DMS 273 (cell line): Measurements from ENCODE around the gene ARRDC2.
"Not testable (repeated sequence)": the region's sequence is repeated elsewhere in the genome, so short reads cannot be mapped to it uniquely, and the experiment has no call there.

Experiments used
- DNase-seq: peaks from one replicate; lab custom pipeline; 2025; ENCODE audit not compliant: unreplicated experiment; lab: John Stamatoyannopoulos, UW

Gene ARRDC2

DNA sequence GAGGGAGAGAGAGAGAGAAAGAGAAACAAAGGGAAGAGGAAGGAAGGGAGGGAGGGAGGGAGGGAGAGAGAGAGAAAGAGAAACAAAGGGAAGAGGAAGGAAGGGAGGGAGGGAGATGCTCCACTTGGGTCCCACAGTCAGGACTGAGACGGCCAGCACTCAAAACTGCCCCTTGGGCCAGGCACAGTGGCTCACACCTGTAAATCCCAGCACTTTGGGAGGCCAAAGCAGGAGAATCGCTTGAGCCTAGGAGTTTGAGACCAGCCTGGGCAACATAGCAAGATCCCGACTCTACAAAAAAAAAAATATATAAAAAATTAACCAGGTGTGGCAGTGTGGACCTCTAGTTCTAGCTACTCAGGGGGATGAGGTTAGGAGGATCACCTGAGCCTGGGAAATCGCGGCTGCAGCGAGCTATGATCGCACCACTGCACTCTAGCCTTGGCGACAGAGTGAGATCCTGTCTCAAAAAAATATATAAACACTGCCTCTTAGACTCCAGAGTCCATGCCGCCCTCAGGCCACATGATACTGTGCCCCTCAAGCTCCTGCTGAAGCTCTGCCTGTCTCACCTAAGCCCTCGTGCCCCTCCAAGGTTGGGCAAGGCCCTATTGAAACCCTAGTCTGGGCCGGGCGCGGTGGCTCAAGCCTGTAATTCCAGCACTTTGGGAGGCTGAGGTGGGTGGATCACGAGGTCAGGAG lies 8.4 kb downstream of the ARRDC2 start:
- no peak for DNase-seq

DNA sequence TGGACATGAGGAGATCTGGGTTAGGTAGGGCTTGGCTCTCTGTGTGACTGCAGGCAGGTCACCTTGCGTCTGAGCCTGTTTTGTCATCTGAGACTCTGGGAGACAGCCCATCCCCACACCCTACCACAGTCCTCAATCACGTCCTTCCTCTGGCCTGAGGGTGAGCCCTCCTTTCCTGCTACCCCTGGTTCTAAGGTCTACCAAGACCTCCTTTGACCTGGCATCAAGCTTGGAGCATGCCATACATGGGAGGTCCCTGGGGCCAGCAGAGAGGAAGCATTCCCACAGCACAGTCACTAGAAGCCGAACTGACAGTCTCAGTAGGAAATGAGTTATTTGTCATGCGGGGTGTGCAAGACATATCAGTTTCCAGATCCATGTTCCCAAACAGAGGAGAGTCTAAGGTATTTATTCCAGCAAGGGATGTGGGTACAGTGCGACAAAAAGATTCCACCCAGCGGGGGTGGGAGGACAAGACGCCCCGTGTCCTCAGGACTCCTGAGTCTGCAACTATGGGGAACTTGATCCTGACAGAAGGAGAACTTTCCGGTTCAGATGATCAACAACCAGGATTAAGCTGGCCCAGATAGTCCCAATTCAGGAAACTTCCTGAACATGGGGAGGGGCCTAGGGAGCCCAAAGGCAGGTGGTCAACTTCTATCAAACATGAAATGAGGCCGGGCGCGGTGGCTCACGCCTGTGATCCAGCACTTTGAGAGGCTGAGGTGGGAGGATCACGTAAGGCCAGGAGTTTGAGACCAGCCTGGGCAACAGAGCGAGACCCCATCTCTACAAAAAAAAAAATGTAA lies 9.5 kb downstream of the ARRDC2 start:
- no peak for DNase-seq

DNA sequence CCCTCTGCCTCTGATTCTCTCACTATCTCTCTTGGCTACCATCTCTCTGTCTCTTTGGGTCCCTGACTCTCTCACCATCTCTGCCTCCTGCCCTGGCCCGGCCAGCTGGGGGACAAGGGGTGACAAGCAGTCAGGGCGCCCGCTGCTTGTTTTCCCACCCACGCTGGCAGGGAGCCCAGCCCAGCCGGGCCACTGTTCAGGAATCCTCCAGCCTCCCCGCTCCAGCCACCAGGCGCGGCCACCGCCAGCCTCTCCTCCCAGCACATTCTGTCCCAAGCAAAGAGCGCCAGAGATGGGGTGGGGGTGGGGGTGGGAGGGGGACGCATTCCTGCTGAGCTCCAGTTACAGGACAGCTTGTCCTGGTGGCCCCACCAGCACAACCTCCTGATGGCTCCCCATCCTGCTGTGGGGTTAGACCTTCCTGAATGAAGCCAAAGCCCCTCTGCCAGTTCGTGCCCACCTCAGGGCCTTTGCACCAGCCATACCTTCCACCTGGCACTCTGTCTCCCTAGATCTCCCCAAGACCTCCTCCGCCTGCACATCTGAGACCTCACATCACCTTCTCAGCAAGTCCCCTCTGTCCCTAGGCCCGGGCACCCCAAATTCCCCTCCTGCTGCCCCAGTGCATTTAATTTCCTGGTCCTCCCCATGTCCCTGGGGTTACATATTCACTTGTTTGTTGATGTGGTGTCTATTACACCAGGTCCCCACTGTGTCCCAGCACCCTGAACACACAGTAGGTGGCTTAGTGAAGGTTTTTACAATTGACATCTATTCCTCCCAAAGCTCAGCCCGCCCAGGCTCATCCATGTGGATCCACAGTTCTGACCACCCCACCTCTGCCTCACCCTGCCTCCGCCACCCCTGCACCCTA lies 12.5 kb downstream of the ARRDC2 start:
- peak; percentile 71 for DNase-seq

DNA sequence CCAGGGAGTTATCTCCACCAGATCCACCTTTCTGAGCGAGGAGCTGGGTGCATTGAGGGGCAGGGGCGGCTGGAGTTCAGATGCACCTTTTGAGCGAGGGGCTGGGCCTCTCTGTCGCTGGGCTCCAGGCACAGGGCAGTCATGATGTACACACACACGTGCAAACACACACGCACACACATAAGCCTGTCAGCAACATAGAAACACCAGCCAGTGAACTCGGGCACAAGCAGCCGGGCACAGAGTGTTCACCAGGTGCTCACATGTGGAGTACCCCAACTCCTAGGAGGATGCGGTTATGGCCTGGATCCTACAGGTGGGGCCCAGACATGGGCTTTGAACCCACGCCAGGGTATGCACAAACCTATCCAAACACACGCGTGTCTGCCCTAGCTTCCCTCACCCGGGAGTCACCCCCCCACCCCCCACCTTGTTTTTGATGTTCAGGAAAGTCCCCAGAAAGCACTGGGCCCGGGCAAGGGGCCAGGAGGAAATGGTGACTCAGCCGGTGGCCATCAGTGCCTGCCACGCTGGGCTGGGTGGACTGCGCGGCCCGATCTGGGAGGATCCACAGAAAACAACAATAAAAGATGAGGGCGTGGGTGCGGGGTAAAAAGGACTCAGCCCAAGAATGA lies 13.3 kb downstream of the ARRDC2 start:
- DNase-seq = peak; percentile 47

DNA sequence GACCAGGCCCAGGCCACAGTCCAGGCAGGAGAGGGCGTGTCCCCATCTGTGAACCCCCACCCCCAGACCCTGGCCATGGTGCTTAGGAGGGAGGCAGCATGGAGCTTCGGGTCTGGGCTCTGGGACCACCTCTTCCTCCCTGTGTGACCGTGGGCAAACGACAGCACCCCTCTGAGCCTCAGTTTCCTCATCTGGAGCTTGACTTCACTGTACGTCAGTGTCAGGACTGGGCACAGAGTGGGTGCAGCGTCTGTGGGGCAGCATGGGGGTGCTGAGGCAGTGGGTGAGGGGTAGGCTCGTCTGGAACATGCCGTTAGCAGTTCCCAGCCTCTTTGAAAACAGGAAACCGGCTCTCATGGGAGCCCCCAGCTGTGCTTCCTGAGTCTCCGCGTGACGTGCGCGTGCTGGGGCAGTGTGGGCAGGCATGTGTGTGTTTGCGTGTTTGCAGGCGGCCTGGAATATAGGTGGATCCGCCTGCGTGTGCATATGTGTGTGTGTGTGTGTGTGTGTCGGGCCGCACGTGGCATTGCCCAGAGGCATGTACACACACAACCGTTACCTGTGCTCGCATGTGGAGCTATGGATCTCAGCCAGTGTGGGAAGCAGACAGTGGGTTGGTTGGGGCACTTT lies 15.8 kb downstream of the ARRDC2 start:
- DNase-seq = peak; percentile 37

DNA sequence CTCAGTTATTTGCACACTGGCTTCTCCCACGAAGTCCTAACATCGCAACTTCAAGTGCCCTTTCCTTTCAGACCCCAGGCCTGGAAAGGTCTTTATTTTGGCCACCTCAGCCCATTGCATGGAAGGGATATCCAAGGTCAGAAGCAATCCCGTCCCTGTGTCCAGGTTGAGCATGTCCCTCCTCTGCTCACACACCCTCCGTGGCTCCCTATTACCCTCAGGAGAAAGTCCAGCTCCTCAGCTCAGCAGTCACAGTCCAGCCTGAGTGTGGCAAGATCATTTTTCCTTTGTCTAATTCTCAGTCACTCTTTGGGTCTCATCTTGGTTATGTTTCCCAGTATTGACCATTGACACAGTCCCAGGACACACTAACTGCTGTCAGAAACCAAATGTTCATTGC lies 19.2 kb downstream of the ARRDC2 start:
- DNase-seq = no peak

DNA sequence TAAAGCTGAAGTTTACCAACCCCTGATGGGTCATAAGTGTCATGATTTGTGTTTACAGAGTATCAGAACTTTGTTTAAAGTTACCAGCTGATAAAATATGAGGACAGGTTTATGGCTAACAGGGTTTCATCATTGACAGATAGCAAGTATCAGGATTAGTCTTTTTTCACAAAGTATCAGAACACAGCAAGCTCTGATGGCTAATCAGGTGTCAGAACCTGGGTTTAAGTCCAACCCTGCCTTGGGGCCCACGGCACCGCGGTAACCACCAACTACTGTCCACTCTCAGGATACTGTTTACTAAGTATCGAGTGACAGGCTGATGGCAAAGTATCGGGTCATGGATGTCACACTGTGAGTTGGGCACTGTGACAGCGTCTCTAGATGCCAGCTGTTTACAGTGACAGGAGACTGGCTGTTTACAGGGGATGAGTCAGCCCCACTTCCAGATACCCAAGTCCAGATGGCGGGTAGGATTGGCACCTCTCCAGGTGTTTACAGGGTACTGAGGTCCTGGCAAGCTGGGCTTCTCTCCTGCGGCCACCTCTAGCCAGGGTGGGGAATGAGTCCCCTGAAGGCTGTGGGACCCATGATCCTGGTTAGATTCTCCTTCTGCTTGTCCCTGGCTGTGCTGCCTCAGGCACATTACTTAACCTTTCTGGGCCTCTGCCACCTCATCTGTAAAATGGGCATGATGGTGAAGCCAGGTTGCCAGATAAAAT lies 21.8 kb downstream of the ARRDC2 start:
- peak; percentile 96 for DNase-seq

DNA sequence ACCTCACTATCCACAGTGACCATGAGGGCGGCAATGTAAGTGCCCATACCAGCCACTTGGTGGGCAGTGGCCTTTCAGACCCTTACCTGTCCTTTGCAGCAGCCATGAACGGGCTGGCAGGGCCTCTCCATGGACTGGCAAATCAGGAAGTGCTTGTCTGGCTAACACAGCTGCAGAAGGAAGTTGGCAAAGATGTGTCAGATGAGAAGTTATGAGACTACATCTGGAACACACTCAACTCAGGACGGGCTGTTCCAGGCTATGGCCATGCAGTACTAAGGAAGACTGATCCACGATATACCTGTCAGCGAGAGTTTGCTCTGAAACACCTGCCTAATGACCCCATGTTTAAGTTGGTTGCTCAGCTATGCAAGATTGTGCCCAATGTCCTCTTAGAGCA lies 23.4 kb downstream of the ARRDC2 start:
- not testable (repeated sequence) for DNase-seq

DNA sequence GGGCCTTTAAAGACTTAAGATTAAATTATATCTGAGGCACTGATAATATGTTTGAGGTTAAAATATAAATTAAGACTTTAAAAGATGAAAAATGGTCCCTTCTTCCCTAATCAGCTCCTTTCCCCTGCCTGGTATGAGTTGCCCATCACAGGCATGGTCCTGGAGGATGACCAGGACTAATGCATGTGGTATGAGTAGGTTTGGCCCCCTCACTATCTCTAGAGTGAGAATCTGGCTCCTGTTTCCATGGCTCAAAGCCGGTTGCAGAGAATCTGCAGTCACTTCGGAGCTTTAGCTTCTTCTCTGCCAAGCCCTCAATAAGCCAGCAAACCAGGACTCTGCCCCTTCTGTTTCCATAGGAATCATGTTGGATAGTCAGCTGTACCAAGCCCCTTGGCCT lies 24.1 kb downstream of the ARRDC2 start:
- DNase-seq = not testable (repeated sequence)

DNA sequence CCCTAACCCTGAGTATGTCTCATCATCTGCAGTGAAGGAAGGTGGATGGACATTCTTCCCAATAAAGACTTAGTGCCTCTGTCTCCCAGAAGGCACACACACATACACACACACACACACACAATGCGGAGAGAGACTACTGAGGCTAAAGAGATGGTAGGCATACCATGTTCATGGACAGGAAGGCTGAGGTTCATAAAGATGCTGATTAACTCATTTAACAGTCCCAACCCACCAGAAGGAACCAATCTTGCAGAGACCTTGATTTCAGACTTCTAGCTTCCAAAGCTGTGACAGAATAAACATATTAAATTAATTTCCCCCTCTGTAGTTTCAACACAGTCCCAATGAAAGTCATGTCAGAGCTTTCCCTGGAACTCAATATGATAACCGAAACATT lies 33.1 kb downstream of the ARRDC2 start:
- no peak for DNase-seq

DNA sequence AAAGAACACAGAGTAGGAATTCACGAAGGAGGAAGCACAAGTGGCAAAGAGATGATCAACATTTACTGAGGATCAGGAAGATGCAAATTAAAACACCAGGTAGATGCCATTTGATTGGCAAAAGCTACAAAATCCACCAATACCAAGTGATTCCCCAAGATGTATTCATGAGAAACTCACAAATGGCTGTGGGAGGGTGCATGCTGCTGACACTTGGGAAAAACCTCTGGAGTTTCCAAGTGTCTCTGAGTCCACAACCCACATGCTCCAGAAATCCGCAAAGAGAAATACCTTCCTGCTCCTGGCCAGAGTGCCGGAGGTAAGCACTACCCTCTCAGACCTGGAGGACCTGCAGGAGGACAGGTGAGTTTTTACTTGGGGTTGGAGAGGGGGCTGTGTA lies 35.7 kb downstream of the ARRDC2 start:
- no peak for DNase-seq

DNA sequence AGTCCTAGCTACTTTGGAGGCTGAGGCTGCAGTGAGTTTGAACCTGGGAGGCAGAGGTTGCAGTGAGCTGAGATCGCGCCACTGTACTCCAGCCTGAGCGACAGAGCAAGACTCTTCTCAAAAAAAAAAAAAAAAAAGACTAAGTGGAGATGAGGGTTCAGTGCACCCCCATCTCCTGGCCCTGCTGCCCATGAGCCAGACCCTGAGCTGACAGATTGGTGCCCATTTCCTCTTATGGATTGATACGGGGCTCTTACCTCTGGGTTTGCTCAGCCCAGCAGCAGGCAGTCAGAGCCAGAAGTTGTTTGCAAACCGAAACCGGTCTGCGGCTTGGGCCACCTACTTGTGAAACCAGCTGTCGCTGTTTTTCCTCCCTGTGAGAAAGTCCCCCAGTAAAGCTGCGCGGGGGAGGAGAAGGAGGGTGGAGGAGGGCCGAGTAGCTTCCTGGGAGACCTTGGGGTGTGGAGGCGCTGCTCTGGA lies 36.9 kb downstream of the ARRDC2 start:
- DNase-seq = peak; percentile 99

DNA sequence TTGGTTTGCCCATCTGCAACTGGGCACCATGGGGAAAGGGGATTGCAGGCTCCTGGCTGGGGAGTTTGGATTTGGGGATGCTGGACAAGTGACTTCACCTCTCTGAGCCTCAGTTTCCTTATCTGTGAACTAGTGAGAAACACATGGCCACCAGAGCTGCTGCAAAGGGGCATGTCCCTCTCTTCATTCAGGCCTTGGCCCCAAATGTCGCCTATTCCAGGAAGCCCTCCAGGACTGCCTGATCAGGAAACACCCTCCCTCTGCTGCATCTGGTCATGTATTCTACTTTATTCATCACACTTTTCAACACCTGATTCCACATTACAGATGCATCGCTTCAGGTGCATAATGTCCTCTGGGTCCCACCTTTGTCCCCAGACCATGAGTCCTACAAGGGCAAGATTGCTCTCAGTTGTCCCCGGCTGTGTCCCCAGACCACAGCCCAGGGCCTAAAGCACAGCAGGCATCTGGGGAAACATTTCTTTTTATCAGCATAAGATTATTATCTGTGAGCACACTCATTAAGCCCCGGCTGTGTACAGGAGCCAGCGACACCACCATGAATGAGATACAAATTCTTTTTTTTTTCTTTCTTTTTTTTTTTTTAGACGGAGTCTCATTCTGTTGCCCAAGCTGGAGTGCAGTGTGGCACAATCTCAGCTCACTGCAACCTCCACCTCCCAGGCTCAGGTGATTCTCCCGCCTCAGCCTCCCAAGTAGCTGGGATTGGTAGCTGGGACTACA lies 37.5 kb downstream of the ARRDC2 start:
- DNase-seq = no peak

DNA sequence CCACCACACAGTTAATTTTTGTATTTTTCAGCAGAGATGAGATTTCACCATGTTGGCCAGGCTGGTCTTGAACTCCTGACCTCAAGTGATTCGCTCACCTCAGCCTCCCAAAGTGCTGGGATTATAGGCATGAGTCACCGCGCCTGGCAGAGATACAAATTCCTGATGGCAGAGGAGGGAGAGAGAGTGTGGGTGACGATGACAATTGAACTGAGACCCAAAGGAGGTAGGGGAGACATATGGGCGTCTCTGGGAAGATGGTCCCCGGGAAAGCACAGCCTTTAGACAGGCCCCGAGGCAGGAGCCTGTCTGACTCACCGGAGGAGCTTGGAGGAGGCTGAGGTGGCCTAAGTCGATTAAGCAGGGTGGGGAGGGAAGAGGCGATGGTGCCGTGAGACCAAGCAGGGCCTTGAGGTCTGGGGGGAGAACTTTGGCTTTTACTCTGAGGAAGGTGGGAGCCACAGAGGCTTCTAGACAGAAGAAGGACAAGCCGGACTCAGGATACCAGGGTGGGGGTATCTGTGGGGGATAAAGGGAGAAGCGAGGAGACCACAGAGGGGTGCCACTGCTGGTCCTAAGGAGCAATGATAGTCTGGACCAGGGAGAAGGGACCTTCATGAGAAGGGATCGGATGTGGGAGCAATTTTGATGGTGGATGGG lies 38.2 kb downstream of the ARRDC2 start:
- peak; percentile 60 for DNase-seq

DNA sequence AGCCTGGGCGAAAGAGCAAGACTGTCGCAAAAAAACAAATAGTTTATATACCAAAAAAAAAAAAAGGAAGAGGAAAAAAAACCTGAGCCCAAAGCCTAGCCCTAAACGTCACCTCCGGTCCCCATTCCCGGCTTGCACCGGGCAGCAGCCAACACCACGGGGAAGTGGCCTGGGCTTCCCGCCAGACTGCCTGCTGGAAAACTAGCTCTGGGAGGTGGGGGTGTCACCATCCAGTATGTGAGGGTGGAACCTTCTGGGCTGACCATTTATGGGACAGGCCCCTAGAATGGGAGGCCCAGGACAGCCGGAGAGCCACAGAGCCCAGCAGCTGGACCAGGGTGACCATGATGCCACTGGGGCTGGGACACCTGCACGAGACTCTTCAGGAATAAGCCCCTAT lies 41.4 kb downstream of the ARRDC2 start:
- peak; percentile 76 for DNase-seq

DNA sequence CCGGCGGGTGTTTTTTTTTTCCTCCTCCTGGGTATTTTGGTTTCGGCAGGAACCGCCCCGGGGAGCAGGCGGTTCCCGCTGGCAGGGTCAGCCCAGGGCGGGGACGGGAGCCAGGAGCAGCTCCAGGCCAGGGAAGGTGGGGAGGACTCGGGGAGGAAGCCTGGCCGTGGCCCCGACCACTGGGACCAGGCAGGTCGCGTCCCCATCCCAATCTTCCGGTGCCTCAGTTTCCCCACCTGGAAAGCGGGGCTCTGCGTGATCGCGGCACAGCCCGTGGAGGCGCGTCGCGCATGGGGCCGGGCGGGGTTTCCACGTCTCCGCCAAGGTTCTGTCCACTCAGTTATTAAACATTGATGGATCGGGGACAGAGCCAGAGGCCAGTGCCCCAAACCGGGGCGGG lies 43.9 kb downstream of the ARRDC2 start:
- DNase-seq = no peak

DNA sequence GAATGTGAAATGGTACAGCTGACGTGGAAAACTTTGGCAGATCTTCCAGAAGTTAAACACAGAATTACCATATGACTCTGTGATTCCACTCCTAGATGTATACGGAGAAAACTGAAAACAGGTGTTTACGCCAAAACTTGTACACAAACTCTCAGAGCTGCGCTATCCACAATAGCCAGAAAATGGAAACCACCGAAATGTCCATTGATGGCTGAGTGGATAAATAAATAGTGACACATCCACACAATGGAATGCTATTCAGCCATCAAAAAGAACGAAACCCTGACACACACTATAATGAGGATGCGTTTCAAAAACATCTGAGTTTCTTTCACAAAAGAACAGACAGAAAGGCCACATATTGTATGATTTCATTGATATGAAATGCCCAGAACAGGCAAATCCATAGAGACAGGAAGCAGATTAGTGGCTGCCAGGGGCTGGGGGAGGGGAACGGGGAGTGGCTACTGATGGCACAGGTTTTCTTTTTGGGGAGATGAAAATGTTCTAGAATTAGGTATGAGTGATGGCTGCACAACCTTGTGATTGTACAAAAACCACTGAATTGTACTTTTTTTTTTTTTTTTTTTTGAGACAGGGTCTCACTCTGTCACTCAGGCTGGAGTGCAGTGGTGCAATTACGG lies 45.7 kb downstream of the ARRDC2 start:
- no peak for DNase-seq

DNA sequence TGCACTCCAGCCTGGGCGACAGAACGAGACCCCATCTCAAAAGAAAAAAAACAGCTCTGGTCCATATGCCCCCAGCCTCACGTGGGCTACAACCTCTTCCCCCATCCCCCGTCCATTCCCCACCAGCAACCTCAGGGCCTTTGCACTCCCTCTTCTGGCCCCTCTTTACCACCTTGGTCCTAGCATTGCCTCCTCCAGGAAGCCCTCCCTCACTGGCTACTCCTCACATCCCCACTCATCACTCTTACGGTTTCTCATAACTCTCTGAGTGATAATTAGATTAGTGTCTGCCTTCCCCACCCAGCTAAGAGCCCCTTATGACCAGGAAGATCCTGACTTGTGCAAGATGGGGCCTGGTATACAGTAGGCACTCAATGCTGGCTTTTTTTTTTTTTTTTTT lies 48.0 kb downstream of the ARRDC2 start:
- no peak for DNase-seq
